GM23338 (cell line): Measurements from ENCODE around the gene MPP2. TPM values are rescaled to one million over a fixed set of nuclear protein-coding genes. Genes with fewer than 3 reads are reported as not detected.

Experiments used
- ATAC-seq: fragments of 200-7000 bp; cut with Tn5 transposase; 3 replicates; pipeline ENCODE4 v1.9.1; 2020
- DNase-seq: peaks from one replicate; pipeline ENCODE4 v3.0.0-alpha.2; 2015; ENCODE audit warnings: low spot score
- H2AFZ ChIP-seq: fragments of 200-600 bp; sonication (generic); 2 replicates; pipeline ENCODE4 v1.8.0; 2016; ENCODE audit warnings: antibody characterized with exemption, mild to moderate bottlenecking, moderate library complexity
- H3F3A ChIP-seq: fragments of 200-600 bp; sonication (generic); replicated peaks from 2 replicates; pipeline ENCODE4 v1.8.0; 2017; ENCODE audit warnings: antibody characterized with exemption, mixed run types, low read depth
- H3K27ac ChIP-seq: fragments of 200-600 bp; sonication (generic); 2 replicates; pipeline ENCODE4 v1.6.1; 2016; ENCODE audit warnings: low read depth
- H3K27me3 ChIP-seq: fragments of 200-600 bp; sonication (generic); 2 replicates; pipeline ENCODE4 v1.8.0; 2016; ENCODE audit warnings: mild to moderate bottlenecking, mixed run types, moderate library complexity; ENCODE audit not compliant: insufficient read depth
- H3K36me3 ChIP-seq: fragments of 200-600 bp; sonication (generic); 2 replicates; pipeline ENCODE4 v1.8.0; 2016; ENCODE audit warnings: mild to moderate bottlenecking; ENCODE audit not compliant: insufficient read depth
- H3K4me1 ChIP-seq: fragments of 200-600 bp; sonication (generic); 2 replicates; pipeline ENCODE4 v1.8.0; 2016; ENCODE audit warnings: mild to moderate bottlenecking, moderate library complexity; ENCODE audit not compliant: insufficient read depth
- H3K4me2 ChIP-seq: fragments of 200-600 bp; sonication (generic); 2 replicates; pipeline ENCODE4 v1.7.1; 2017; ENCODE audit warnings: mixed run types
- H3K4me3 ChIP-seq: fragments of 200-600 bp; sonication (generic); 2 replicates; pipeline ENCODE4 v1.6.1; 2016; ENCODE audit warnings: mixed run types
- H3K79me2 ChIP-seq: fragments of 200-600 bp; sonication (generic); replicated peaks from 2 replicates; pipeline ENCODE4 v1.8.0; 2017; ENCODE audit warnings: mild to moderate bottlenecking; ENCODE audit not compliant: insufficient read depth
- H3K9me2 ChIP-seq: fragments of 200-600 bp; sonication (generic); 2 replicates; pipeline ENCODE4 v1.8.0; 2017; ENCODE audit not compliant: insufficient read depth
- H4K20me1 ChIP-seq: fragments of 200-600 bp; sonication (generic); replicated peaks from 2 replicates; pipeline ENCODE4 v1.8.0; 2017; ENCODE audit warnings: mild to moderate bottlenecking; ENCODE audit not compliant: insufficient read depth
- H3K27ac Mint-ChIP-seq: 2 replicates; pipeline ENCODE4 v1.8.0; 2020; ENCODE audit warnings: inconsistent platforms, mild to moderate bottlenecking, moderate library complexity, mixed read lengths
- H3K27me3 Mint-ChIP-seq: 3 replicates; pipeline ENCODE4 v1.8.0; 2022; ENCODE audit warnings: low read depth, mild to moderate bottlenecking, moderate library complexity, mixed read lengths, inconsistent platforms; ENCODE audit not compliant: insufficient read depth, poor library complexity
- H3K36me3 Mint-ChIP-seq: 3 replicates; pipeline ENCODE4 v1.8.0; 2021; ENCODE audit warnings: low read depth, mild to moderate bottlenecking, inconsistent platforms, moderate library complexity, mixed read lengths
- H3K4me1 Mint-ChIP-seq: 3 replicates; pipeline ENCODE4 v1.8.0; 2020; ENCODE audit warnings: mild to moderate bottlenecking, inconsistent platforms, mixed read lengths
- H3K4me3 Mint-ChIP-seq: 3 replicates; pipeline ENCODE4 v1.8.0; 2021; ENCODE audit warnings: moderate library complexity, mild to moderate bottlenecking, inconsistent platforms, mixed read lengths
- H3K9me3 Mint-ChIP-seq: 3 replicates; pipeline ENCODE4 v1.8.0; 2020; ENCODE audit warnings: moderate library complexity, mild to moderate bottlenecking, inconsistent platforms, mixed read lengths
- CREB1 ChIP-seq: fragments of 250-450 bp; sonication (Bioruptor Pico); IDR thresholded peaks from 2 replicates; pipeline ENCODE4 v1.5.0; 2020; ENCODE audit warnings: low read depth, mild to moderate bottlenecking, moderate library complexity
- ETS1 ChIP-seq: IDR thresholded peaks from 2 replicates; pipeline ENCODE4 v1.6.1; 2016; ENCODE audit warnings: antibody characterized with exemption
- EZH2phosphoT487 ChIP-seq: fragments of 200-600 bp; sonication (generic); IDR thresholded peaks from one replicate; pipeline ENCODE4 v1.8.1; 2018; ENCODE audit warnings: antibody characterized with exemption; ENCODE audit not compliant: unreplicated experiment
- JUNB ChIP-seq: IDR thresholded peaks from one replicate; pipeline ENCODE4 v1.6.1; 2016; ENCODE audit warnings: antibody characterized with exemption; ENCODE audit not compliant: unreplicated experiment
- ZNF462 ChIP-seq: fragments of 250-450 bp; sonication (Bioruptor Pico); IDR thresholded peaks from 2 replicates; pipeline ENCODE4 v1.5.0; 2020; ENCODE audit warnings: mild to moderate bottlenecking, moderate library complexity
- polyA plus RNA-seq: library from polyadenylated mRNA; unstranded; fragments of >200 nt; fragmentation: Nextera tagmentation; extraction: Ambion mirVana; gene quantifications from 2 replicates; pipeline ENCODE4 v1.2.1, GENCODE V29; 2016
- total RNA-seq: library from RNA; depleted of rRNA; stranded (reverse); fragments of >200 nt; shearing (Covaris generic); gene quantifications from 2 replicates; pipeline ENCODE4 v1.2.3, GENCODE V29; 2014

MPP2 gene
- total and polyA plus RNA-seq, 2 experiments from 2014 or later: 7.8 to 20.7 TPM

GRCh38 chr17:43945074-43945829, 37.9 kb upstream of the MPP2 start (continued):
- TF ChIP-seq ZNF462 (CRISPR knock-in tag) (no peak), EZH2phosphoT487 (no peak), CREB1 (CRISPR knock-in tag) (no peak), ETS1 (no peak)

GRCh38 chr17:43942051-43942685, 34.8 kb upstream of the MPP2 start, which contains the start of gene PPY:
Gene PPY (minus strand): TSS chr17:43942476. CDS start chr17:43941654, 822 bp downstream.
- Histone ChIP-seq H3K36me3 (no peaks in the 10 kb centered on the region), H3K4me1 (no peaks in the 10 kb centered on the region), H3K4me2 (no peak within 1 kb of the TSS), H3F3A (no peaks in the 10 kb centered on the region), H3K4me3 (no peak within 1 kb of the TSS), H2AFZ (no peak within 1 kb of the TSS), H4K20me1 (no peaks in the 10 kb centered on the region), H3K27ac (no peak within 1 kb of the TSS), H3K79me2 (no peaks in the 10 kb centered on the region), H3K27me3 (peaks cover 29% of the 10 kb centered on the region), H3K9me2 (no peaks in the 10 kb centered on the region)
- no peaks in the 10 kb centered on the region for H3K9me3 Mint-ChIP-seq
- no peak within 1 kb of the TSS for H3K27ac Mint-ChIP-seq
- ATAC-seq: no peak
- no peak within 1 kb of the TSS for H3K4me3 Mint-ChIP-seq
- no peak for TF ChIP-seq JUNB
- peaks cover 41% of the 10 kb centered on the region for H3K27me3 Mint-ChIP-seq
- no peaks in the 10 kb centered on the region for H3K36me3 Mint-ChIP-seq
- no peak for DNase-seq
- peaks cover 17% of the 10 kb centered on the region for H3K4me1 Mint-ChIP-seq
